ENCODE results near the gene MSL3B.

Gene MSL3B

GRCh38 chr2:233844064-233844807 lies 23.9 kb downstream of the MSL3B start:
- TF ChIP-seq CEBPB (IDR thresholded peaks at IDR 0.05) (no peak), ZBTB7A (IDR thresholded peaks at IDR 0.05; ENCODE audit: low read depth) (no peak), EP300 (IDR thresholded peaks at IDR 0.05; ENCODE audit: borderline replicate concordance) (no peak), YY1 (IDR thresholded peaks at IDR 0.05; ENCODE audit: low read depth) (no peak), RAD21 (IDR thresholded peaks at IDR 0.05; ENCODE audit: low read depth) (no peak), TAF1 (IDR thresholded peaks at IDR 0.05; ENCODE audit: low read depth) (no peak), REST (IDR thresholded peaks at IDR 0.05; ENCODE audit: low read depth) (no peak), TEAD4 (IDR thresholded peaks at IDR 0.05) (no peak), USF1 (IDR thresholded peaks at IDR 0.05) (no peak), MAX (IDR thresholded peaks at IDR 0.05) (no peak), NFIC (IDR thresholded peaks at IDR 0.05) (no peak), TCF12 (IDR thresholded peaks at IDR 0.05; ENCODE audit: low read depth) (no peak), CREB1 (IDR thresholded peaks at IDR 0.05; ENCODE audit: low read depth) (no peak), FOXM1 (IDR thresholded peaks at IDR 0.05; ENCODE audit: borderline replicate concordance, low read depth) (no peak), EGR1 (IDR thresholded peaks at IDR 0.05) (no peak)

- TF ChIP-seq CREB1 (IDR thresholded peaks at IDR 0.05; ENCODE audit: low read depth) (no peak), NFIC (IDR thresholded peaks at IDR 0.05) (no peak), ZBTB7A (IDR thresholded peaks at IDR 0.05; ENCODE audit: low read depth) (no peak), TAF1 (IDR thresholded peaks at IDR 0.05; ENCODE audit: low read depth) (no peak), EGR1 (IDR thresholded peaks at IDR 0.05) (no peak), REST (IDR thresholded peaks at IDR 0.05; ENCODE audit: low read depth) (no peak), MAX (IDR thresholded peaks at IDR 0.05) (no peak), EP300 (IDR thresholded peaks at IDR 0.05; ENCODE audit: borderline replicate concordance) (no peak), TEAD4 (IDR thresholded peaks at IDR 0.05) (no peak), RAD21 (IDR thresholded peaks at IDR 0.05; ENCODE audit: low read depth) (no peak), USF1 (IDR thresholded peaks at IDR 0.05) (no peak)
These were observed 27.0 kb downstream of the MSL3B start for GRCh38 chr2:233841183-233841582.

GRCh38 chr2:233840520-233840919 lies 27.7 kb downstream of the MSL3B start:
- TF ChIP-seq EP300 (IDR thresholded peaks at IDR 0.05; ENCODE audit: borderline replicate concordance) = no peak
- TF ChIP-seq CEBPB (IDR thresholded peaks at IDR 0.05) = no peak
- TF ChIP-seq RAD21 (IDR thresholded peaks at IDR 0.05; ENCODE audit: low read depth) = no peak
- TF ChIP-seq USF1 (IDR thresholded peaks at IDR 0.05) = no peak
- TF ChIP-seq FOXM1 (IDR thresholded peaks at IDR 0.05; ENCODE audit: borderline replicate concordance, low read depth) = no peak
- TF ChIP-seq CREB1 (IDR thresholded peaks at IDR 0.05; ENCODE audit: low read depth) = no peak
- TF ChIP-seq YY1 (IDR thresholded peaks at IDR 0.05; ENCODE audit: low read depth) = no peak
- no peak for TF ChIP-seq TCF12 (IDR thresholded peaks at IDR 0.05; ENCODE audit: low read depth)
- no peak for TF ChIP-seq ZBTB7A (IDR thresholded peaks at IDR 0.05; ENCODE audit: low read depth)

GRCh38 chr2:233839447-233839820 lies 28.8 kb downstream of the MSL3B start:
- TF ChIP-seq CEBPB (IDR thresholded peaks at IDR 0.05) (no peak), EGR1 (IDR thresholded peaks at IDR 0.05) (no peak), MAX (IDR thresholded peaks at IDR 0.05) (no peak)

- TF ChIP-seq TAF1 (IDR thresholded peaks at IDR 0.05; ENCODE audit: low read depth) (no peak), REST (IDR thresholded peaks at IDR 0.05; ENCODE audit: low read depth) (no peak), FOXM1 (IDR thresholded peaks at IDR 0.05; ENCODE audit: borderline replicate concordance, low read depth) (no peak), ZBTB7A (IDR thresholded peaks at IDR 0.05; ENCODE audit: low read depth) (no peak), USF1 (IDR thresholded peaks at IDR 0.05) (no peak)
These were observed 29.3 kb downstream of the MSL3B start for GRCh38 chr2:233838726-233839446.
